WTC11 (cell line): ENCODE results near the gene USE1. TPM values are rescaled to one million over a fixed set of nuclear protein-coding genes. Genes with fewer than 3 reads are reported as not detected.

ENCODE experiments used
- ATAC-seq: fragments of 200-7000 bp; cut with Tn5 transposase; 2 replicates; pipeline ENCODE4 v1.10.0; 2021; ENCODE audit warnings: mild to moderate bottlenecking, moderate library complexity
- CTCF ChIA-PET: fragments of 300-600 bp; sonication (Branson Sonifier 250); formaldehyde crosslinking; loops from one replicate; lab custom pipeline; 2021; ENCODE audit warnings: antibody characterized with exemption; lab: Charles Lee
- POLR2A ChIA-PET: fragments of 350-600 bp; sonication (Branson Sonifier 250); formaldehyde crosslinking; loops from one replicate; lab custom pipeline; 2021; ENCODE audit warnings: antibody characterized with exemption; lab: Charles Lee
- DNase-seq: peaks from one replicate; pipeline ENCODE4 v3.0.0; 2021; ENCODE audit warnings: low spot score
- H3K27ac Mint-ChIP-seq: 2 replicates; pipeline ENCODE4 v1.8.0; 2021; ENCODE audit warnings: mixed read lengths
- H3K27me3 Mint-ChIP-seq: 2 replicates; pipeline ENCODE4 v1.8.0; 2021; ENCODE audit warnings: low read depth, mild to moderate bottlenecking, moderate library complexity, mixed read lengths
- H3K36me3 Mint-ChIP-seq: 2 replicates; pipeline ENCODE4 v1.8.0; 2021; ENCODE audit warnings: mixed read lengths
- H3K4me1 Mint-ChIP-seq: 2 replicates; pipeline ENCODE4 v1.8.0; 2022; ENCODE audit warnings: mixed read lengths
- H3K4me3 Mint-ChIP-seq: 2 replicates; pipeline ENCODE4 v1.8.0; 2021; ENCODE audit warnings: mild to moderate bottlenecking, moderate library complexity, mixed read lengths
- H3K9me3 Mint-ChIP-seq: 2 replicates; pipeline ENCODE4 v1.8.0; 2021; ENCODE audit warnings: mixed read lengths
- CBFB ChIP-seq: sonication (generic); formaldehyde crosslinking; IDR thresholded peaks from 2 replicates; pipeline ENCODE4 v1.8.1; 2022; ENCODE audit warnings: mild to moderate bottlenecking, low read depth, missing genetic modification reagents
- ESRRA ChIP-seq: sonication (generic); formaldehyde crosslinking; IDR thresholded peaks from 2 replicates; pipeline ENCODE4 v1.8.1; 2022; ENCODE audit warnings: mild to moderate bottlenecking, missing genetic modification reagents, borderline replicate concordance
- JAZF1 ChIP-seq: fragments of 250-450 bp; sonication (Bioruptor Pico); IDR thresholded peaks from 2 replicates; pipeline ENCODE4 v1.9.0; 2021; ENCODE audit warnings: moderate library complexity, mild to moderate bottlenecking, inconsistent platforms
- SMAD3 ChIP-seq: sonication (generic); formaldehyde crosslinking; IDR thresholded peaks from 2 replicates; pipeline ENCODE4 v1.8.0; 2022; ENCODE audit warnings: missing genetic modification reagents, mild to moderate bottlenecking, borderline replicate concordance
- ZNF232 ChIP-seq: sonication (generic); formaldehyde crosslinking; IDR thresholded peaks from 2 replicates; pipeline ENCODE4 v1.8.0; 2022; ENCODE audit warnings: mild to moderate bottlenecking, missing genetic modification reagents
- ZNF396 ChIP-seq: fragments of 250-450 bp; sonication (Bioruptor Pico); IDR thresholded peaks from 2 replicates; pipeline ENCODE4 v1.8.0; 2021; ENCODE audit warnings: mild to moderate bottlenecking, moderate library complexity, borderline replicate concordance
- total RNA-seq: library from RNA; stranded (reverse); gene quantifications from 3 replicates; pipeline ENCODE4 v1.2.3, GENCODE V29; 2021
- TF ChIP-seq, protein P1 (sequence below): fragments of 250-450 bp; sonication (Bioruptor Pico); IDR thresholded peaks from 2 replicates; pipeline ENCODE4 v2.1.2; 2022; ENCODE audit warnings: mild to moderate bottlenecking, moderate library complexity
- TF ChIP-seq, protein P2 (sequence below): sonication (generic); formaldehyde crosslinking; conservative IDR thresholded peaks from 2 replicates; pipeline ENCODE4 v1.8.1; 2022; ENCODE audit warnings: mild to moderate bottlenecking, missing genetic modification reagents
- TF ChIP-seq, protein P3 (sequence below): sonication (generic); formaldehyde crosslinking; IDR thresholded peaks from 2 replicates; pipeline ENCODE4 v1.8.1; 2022; ENCODE audit warnings: low read depth, mild to moderate bottlenecking, moderate library complexity, missing genetic modification reagents, borderline replicate concordance
- TF ChIP-seq, protein P4 (sequence below): fragments of 250-450 bp; sonication (Bioruptor Pico); IDR thresholded peaks from 2 replicates; pipeline ENCODE4 v1.9.0; 2021; ENCODE audit warnings: moderate library complexity, mild to moderate bottlenecking, inconsistent platforms, borderline replicate concordance
- TF ChIP-seq, protein P5 (sequence below): sonication (generic); formaldehyde crosslinking; IDR thresholded peaks from 2 replicates; pipeline ENCODE4 v1.8.1; 2023; ENCODE audit warnings: mild to moderate bottlenecking, moderate library complexity, missing genetic modification reagents
- TF ChIP-seq, protein P6 (sequence below): sonication (generic); formaldehyde crosslinking; IDR thresholded peaks from 2 replicates; pipeline ENCODE4 v1.8.1; 2023; ENCODE audit warnings: mild to moderate bottlenecking, missing genetic modification reagents
- TF ChIP-seq, protein P7 (sequence below): sonication (generic); formaldehyde crosslinking; conservative IDR thresholded peaks from 2 replicates; pipeline ENCODE4 v1.8.1; 2023; ENCODE audit warnings: mild to moderate bottlenecking, low read depth, missing genetic modification reagents, moderate library complexity

Gene USE1
- total RNA-seq, 1 experiment from 2014 or later = 14.2 TPM

DNA sequence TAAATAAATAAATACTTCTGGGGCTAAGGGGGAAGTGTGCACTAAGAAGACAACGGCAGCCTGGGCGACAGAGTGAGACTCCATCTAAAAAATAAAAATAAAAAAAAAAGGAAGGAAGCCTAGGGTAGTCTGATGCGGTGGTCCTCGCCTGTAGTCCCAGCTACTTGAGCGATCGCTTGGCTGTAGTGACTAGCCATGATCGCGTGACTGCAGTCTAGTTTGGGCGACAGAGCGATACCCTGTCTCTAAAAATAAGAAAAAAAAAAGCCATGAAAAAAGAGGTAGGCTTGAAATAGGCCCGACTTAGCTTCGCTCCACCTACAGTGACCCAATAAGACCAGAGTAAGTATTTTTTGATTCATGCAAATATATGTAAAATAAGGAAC, 51.4 kb downstream of the USE1 start:
- POLR2A ChIA-PET = interaction anchor here (0.7 to 3.9 kb wide), 11 partner anchors 14 to 153 kb away, joined by 3 to 13 read pairs (median 5); partner anchors contain the start of genes ANKLE1, DDA1 and USE1
- no peaks in the 10 kb centered on the region for H3K27me3 Mint-ChIP-seq
- CTCF ChIA-PET = interaction anchor here (0.6 to 3.0 kb wide), 15 partner anchors 11 to 230 kb away, joined by 3 to 11 read pairs (median 4); partner anchors contain the start of genes ANKLE1, DDA1, MRPL34 and USE1
- H3K4me1 Mint-ChIP-seq = peaks cover 20% of the 10 kb centered on the region
- peak overlapping the region; percentile 92 for H3K27ac Mint-ChIP-seq
- peaks cover 16% of the 10 kb centered on the region for H3K36me3 Mint-ChIP-seq
- TF ChIP-seq JAZF1 (CRISPR knock-in tag) (no peak), ZNF396 (CRISPR knock-in tag) (no peak), ZNF232 (CRISPR knock-in tag) (no peak), CBFB (CRISPR knock-in tag) (no peak), SMAD3 (CRISPR knock-in tag) (no peak), ESRRA (CRISPR knock-in tag) (no peak)
- TF ChIP-seq, protein P1, sequence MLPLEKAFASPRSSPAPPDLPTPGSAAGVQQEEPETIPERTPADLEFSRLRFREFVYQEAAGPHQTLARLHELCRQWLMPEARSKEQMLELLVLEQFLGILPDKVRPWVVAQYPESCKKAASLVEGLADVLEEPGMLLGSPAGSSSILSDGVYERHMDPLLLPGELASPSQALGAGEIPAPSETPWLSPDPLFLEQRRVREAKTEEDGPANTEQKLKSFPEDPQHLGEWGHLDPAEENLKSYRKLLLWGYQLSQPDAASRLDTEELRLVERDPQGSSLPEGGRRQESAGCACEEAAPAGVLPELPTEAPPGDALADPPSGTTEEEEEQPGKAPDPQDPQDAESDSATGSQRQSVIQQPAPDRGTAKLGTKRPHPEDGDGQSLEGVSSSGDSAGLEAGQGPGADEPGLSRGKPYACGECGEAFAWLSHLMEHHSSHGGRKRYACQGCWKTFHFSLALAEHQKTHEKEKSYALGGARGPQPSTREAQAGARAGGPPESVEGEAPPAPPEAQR (CRISPR knock-in tag) = no peak
- TF ChIP-seq, protein P2, sequence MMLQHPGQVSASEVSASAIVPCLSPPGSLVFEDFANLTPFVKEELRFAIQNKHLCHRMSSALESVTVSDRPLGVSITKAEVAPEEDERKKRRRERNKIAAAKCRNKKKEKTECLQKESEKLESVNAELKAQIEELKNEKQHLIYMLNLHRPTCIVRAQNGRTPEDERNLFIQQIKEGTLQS (CRISPR knock-in tag) = no peak
- TF ChIP-seq, protein P3, sequence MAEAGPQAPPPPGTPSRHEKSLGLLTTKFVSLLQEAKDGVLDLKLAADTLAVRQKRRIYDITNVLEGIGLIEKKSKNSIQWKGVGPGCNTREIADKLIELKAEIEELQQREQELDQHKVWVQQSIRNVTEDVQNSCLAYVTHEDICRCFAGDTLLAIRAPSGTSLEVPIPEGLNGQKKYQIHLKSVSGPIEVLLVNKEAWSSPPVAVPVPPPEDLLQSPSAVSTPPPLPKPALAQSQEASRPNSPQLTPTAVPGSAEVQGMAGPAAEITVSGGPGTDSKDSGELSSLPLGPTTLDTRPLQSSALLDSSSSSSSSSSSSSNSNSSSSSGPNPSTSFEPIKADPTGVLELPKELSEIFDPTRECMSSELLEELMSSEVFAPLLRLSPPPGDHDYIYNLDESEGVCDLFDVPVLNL (CRISPR knock-in tag) = no peak
- TF ChIP-seq, protein P4, sequence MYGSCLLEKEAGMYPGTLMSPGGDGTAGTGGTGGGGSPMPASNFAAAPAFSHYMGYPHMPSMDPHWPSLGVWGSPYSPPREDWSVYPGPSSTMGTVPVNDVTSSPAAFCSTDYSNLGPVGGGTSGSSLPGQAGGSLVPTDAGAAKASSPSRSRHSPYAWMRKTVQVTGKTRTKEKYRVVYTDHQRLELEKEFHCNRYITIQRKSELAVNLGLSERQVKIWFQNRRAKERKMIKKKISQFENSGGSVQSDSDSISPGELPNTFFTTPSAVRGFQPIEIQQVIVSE (CRISPR knock-in tag) = no peak
- TF ChIP-seq, protein P5, sequence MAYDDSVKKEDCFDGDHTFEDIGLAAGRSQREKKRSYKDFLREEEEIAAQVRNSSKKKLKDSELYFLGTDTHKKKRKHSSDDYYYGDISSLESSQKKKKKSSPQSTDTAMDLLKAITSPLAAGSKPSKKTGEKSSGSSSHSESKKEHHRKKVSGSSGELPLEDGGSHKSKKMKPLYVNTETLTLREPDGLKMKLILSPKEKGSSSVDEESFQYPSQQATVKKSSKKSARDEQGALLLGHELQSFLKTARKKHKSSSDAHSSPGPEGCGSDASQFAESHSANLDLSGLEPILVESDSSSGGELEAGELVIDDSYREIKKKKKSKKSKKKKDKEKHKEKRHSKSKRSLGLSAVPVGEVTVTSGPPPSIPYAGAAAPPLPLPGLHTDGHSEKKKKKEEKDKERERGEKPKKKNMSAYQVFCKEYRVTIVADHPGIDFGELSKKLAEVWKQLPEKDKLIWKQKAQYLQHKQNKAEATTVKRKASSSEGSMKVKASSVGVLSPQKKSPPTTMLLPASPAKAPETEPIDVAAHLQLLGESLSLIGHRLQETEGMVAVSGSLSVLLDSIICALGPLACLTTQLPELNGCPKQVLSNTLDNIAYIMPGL (CRISPR knock-in tag) = no peak
- TF ChIP-seq, protein P6, sequence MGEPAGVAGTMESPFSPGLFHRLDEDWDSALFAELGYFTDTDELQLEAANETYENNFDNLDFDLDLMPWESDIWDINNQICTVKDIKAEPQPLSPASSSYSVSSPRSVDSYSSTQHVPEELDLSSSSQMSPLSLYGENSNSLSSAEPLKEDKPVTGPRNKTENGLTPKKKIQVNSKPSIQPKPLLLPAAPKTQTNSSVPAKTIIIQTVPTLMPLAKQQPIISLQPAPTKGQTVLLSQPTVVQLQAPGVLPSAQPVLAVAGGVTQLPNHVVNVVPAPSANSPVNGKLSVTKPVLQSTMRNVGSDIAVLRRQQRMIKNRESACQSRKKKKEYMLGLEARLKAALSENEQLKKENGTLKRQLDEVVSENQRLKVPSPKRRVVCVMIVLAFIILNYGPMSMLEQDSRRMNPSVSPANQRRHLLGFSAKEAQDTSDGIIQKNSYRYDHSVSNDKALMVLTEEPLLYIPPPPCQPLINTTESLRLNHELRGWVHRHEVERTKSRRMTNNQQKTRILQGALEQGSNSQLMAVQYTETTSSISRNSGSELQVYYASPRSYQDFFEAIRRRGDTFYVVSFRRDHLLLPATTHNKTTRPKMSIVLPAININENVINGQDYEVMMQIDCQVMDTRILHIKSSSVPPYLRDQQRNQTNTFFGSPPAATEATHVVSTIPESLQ = no peak
- TF ChIP-seq, protein P7, sequence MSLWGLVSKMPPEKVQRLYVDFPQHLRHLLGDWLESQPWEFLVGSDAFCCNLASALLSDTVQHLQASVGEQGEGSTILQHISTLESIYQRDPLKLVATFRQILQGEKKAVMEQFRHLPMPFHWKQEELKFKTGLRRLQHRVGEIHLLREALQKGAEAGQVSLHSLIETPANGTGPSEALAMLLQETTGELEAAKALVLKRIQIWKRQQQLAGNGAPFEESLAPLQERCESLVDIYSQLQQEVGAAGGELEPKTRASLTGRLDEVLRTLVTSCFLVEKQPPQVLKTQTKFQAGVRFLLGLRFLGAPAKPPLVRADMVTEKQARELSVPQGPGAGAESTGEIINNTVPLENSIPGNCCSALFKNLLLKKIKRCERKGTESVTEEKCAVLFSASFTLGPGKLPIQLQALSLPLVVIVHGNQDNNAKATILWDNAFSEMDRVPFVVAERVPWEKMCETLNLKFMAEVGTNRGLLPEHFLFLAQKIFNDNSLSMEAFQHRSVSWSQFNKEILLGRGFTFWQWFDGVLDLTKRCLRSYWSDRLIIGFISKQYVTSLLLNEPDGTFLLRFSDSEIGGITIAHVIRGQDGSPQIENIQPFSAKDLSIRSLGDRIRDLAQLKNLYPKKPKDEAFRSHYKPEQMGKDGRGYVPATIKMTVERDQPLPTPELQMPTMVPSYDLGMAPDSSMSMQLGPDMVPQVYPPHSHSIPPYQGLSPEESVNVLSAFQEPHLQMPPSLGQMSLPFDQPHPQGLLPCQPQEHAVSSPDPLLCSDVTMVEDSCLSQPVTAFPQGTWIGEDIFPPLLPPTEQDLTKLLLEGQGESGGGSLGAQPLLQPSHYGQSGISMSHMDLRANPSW (CRISPR knock-in tag) = no peak
- peak overlapping the region; percentile 96 for H3K4me3 Mint-ChIP-seq
- ATAC-seq (no peak), DNase-seq (no peak)
- H3K9me3 Mint-ChIP-seq = no peaks in the 10 kb centered on the region; the same call in 1 of the 2 replicates
